A549 (cell line): ENCODE data around the gene GNAS.

Experiments used
- BCL3 ChIP-seq: fragments of >200 bp; sonication (Bioruptor Twin); formaldehyde crosslinking; IDR thresholded peaks from 3 replicates; pipeline ENCODE4 v1.6.1; 2016
- CHD2 ChIP-seq: fragments of 150-350 bp; IDR thresholded peaks from 2 replicates; pipeline ENCODE4 v1.6.1; 2014; ENCODE audit warnings: low read length; ENCODE audit not compliant: partially characterized antibody
- CTCF ChIP-seq: fragments of >200 bp; sonication (Bioruptor Twin); formaldehyde crosslinking; IDR thresholded peaks from 3 replicates; pipeline ENCODE4 v1.5.1; 2016
- HES2 ChIP-seq: fragments of >200 bp; sonication (Bioruptor Twin); formaldehyde crosslinking; IDR thresholded peaks from 2 replicates; pipeline ENCODE4 v1.6.1; 2016
- JUN ChIP-seq, 2 experiments: fragments of >200 bp; sonication (Bioruptor Twin); formaldehyde crosslinking; IDR thresholded peaks; 2 replicates in 1 of 2; 3 replicates in 1 of 2; pipeline ENCODE4 v1.6.1; 2016 to 2017
- POLR2A ChIP-seq: IDR thresholded peaks from 2 replicates; pipeline ENCODE4 v1.6.1; 2012; ENCODE audit warnings: mild to moderate bottlenecking, low read length
- RAD21 ChIP-seq, 2 experiments: fragments of >200 bp in 1 of 2; sonication (Bioruptor Twin) in 1 of 2; formaldehyde crosslinking in 1 of 2; IDR thresholded peaks in 1 of 2; conservative IDR thresholded peaks in 1 of 2; 2 replicates in 1 of 2; 3 replicates in 1 of 2; pipeline ENCODE4 v1.6.1; 2012 to 2018; ENCODE audit warnings: inconsistent platforms in 1 of 2
- RCOR1 ChIP-seq: fragments of 150-350 bp; IDR thresholded peaks from 2 replicates; pipeline ENCODE4 v1.6.1; 2014; ENCODE audit warnings: antibody characterized with exemption, low read length, low read depth
- TP53 ChIP-seq: fragments of 250-450 bp; sonication (Bioruptor Pico); IDR thresholded peaks from 2 replicates; pipeline ENCODE4 v1.5.0; 2021; ENCODE audit warnings: mild to moderate bottlenecking, moderate library complexity
- ZFP36 ChIP-seq: fragments of 450-650 bp; IDR thresholded peaks from 2 replicates; pipeline ENCODE4 v1.6.1; 2014; ENCODE audit warnings: borderline replicate concordance; ENCODE audit not compliant: partially characterized antibody
- TF ChIP-seq, protein P1 (sequence below): fragments of 200-600 bp; sonication (generic); IDR thresholded peaks from 2 replicates; pipeline ENCODE4 v1.6.1; 2016; ENCODE audit warnings: antibody characterized with exemption, mild to moderate bottlenecking, moderate library complexity

DNA sequence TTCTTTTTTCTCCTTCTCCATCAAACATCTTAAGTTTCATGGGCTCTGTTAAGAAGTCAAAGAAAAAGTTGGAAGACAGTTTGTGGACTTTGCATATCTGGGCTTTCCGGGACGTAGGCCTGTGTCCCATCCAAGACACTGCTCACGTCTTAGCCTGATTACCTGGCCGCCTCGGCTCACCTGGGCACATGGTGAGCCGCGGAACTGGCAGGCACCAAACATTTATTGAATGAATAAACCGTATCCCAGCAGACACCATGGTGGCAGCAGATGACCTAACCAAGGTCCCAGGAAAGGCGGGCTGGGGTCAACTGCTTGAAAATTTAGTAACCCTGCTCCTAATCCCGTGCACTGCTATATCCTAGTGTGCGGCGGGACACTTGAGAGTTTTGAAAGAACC is 35.6 kb downstream of the GNAS start:
- TF ChIP-seq, protein P1, sequence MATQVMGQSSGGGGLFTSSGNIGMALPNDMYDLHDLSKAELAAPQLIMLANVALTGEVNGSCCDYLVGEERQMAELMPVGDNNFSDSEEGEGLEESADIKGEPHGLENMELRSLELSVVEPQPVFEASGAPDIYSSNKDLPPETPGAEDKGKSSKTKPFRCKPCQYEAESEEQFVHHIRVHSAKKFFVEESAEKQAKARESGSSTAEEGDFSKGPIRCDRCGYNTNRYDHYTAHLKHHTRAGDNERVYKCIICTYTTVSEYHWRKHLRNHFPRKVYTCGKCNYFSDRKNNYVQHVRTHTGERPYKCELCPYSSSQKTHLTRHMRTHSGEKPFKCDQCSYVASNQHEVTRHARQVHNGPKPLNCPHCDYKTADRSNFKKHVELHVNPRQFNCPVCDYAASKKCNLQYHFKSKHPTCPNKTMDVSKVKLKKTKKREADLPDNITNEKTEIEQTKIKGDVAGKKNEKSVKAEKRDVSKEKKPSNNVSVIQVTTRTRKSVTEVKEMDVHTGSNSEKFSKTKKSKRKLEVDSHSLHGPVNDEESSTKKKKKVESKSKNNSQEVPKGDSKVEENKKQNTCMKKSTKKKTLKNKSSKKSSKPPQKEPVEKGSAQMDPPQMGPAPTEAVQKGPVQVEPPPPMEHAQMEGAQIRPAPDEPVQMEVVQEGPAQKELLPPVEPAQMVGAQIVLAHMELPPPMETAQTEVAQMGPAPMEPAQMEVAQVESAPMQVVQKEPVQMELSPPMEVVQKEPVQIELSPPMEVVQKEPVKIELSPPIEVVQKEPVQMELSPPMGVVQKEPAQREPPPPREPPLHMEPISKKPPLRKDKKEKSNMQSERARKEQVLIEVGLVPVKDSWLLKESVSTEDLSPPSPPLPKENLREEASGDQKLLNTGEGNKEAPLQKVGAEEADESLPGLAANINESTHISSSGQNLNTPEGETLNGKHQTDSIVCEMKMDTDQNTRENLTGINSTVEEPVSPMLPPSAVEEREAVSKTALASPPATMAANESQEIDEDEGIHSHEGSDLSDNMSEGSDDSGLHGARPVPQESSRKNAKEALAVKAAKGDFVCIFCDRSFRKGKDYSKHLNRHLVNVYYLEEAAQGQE = no peak
- no peak for TF ChIP-seq RCOR1
- TF ChIP-seq BCL3 = no peak
- no peak for TF ChIP-seq HES2
- TF ChIP-seq CTCF = no peak
- TF ChIP-seq JUN (IDR thresholded peaks at IDR 0.05) = no peak
- TF ChIP-seq TP53 (CRISPR knock-in tag) = no peak
- TF ChIP-seq RAD21 (conservative IDR thresholded peaks at IDR 0.05 in 1 of 2, IDR thresholded peaks at IDR 0.05 in 1 of 2) = no peak
- TF ChIP-seq POLR2A = no peak
- no peak for TF ChIP-seq ZFP36
- TF ChIP-seq CHD2 = no peak
